ENCODE measurements around the gene SIAH1.
"Not testable (repeated sequence)": the region's sequence is repeated elsewhere in the genome, so short reads cannot be mapped to it uniquely, and the experiment has no call there.

SIAH1 gene

GRCh38 chr16:48426244-48427141 is 41.3 kb upstream of the SIAH1 start:
- POLR2A ChIA-PET, result no interaction called here
- Histone ChIP-seq H3K36me3 (ENCODE audit: control insufficient read depth in 4 of 4, insufficient read depth in 4 of 4, low read length in 3 of 4) (no peaks in the 10 kb centered on the region), H3K4me1 (ENCODE audit: control extremely low read depth in 1 of 4, control insufficient read depth in 4 of 4, insufficient read depth in 4 of 4, low read length in 3 of 4) (peaks cover 0 to under 1% (median under 1%) of the 10 kb centered on the region in 4 experiments), H3K27me3 (replicated peaks in 2 of 5; ENCODE audit: control insufficient read depth in 4 of 5, insufficient read depth in 5 of 5, low read length in 4 of 5) (no peaks in the 10 kb centered on the region), H3K27ac (ENCODE audit: insufficient read depth in 1 of 2, low read depth in 1 of 2, low read length in 2 of 2, poor library complexity in 1 of 2, severe bottlenecking in 2 of 2) (no peak overlapping the region), H3K9me3 (ENCODE audit: control extremely low read depth in 1 of 5, control insufficient read depth in 4 of 5, insufficient read depth in 2 of 5, low read depth in 1 of 5, low read length in 4 of 5) (peaks cover 0 to 5% (median 0%) of the 10 kb centered on the region in 5 experiments), H3K4me3 (ENCODE audit: control insufficient read depth in 1 of 7, extremely low read depth in 1 of 7, insufficient read depth in 4 of 7, low read depth in 2 of 7, low read length in 6 of 7) (no peak overlapping the region)
- WGBS (ENCODE audit: insufficient coverage), result 71% methylated on average over 1 of the region's 2 CpGs
- CTCF ChIA-PET, result interaction anchor here (0.8 kb wide), 1 partner anchor 15 kb away, joined by 3 read pairs; no protein-coding TSS in a partner anchor
- DNase-seq, result no peak

GRCh38 chr16:48422537-48422936 is 37.3 kb upstream of the SIAH1 start:
- Histone ChIP-seq H3K9me3 (ENCODE audit: control extremely low read depth in 1 of 5, control insufficient read depth in 4 of 5, insufficient read depth in 2 of 5, low read depth in 1 of 5, low read length in 4 of 5) (no peaks in the 10 kb centered on the region), H3K27ac (ENCODE audit: insufficient read depth in 1 of 2, low read depth in 1 of 2, low read length in 2 of 2, poor library complexity in 1 of 2, severe bottlenecking in 2 of 2) (no peak overlapping the region), H3K27me3 (replicated peaks in 2 of 5; ENCODE audit: control insufficient read depth in 4 of 5, insufficient read depth in 5 of 5, low read length in 4 of 5) (no peaks in the 10 kb centered on the region), H3K4me1 (ENCODE audit: control extremely low read depth in 1 of 4, control insufficient read depth in 4 of 4, insufficient read depth in 4 of 4, low read length in 3 of 4) (no peaks in the 10 kb centered on the region), H3K4me3 (ENCODE audit: control insufficient read depth in 1 of 7, extremely low read depth in 1 of 7, insufficient read depth in 4 of 7, low read depth in 2 of 7, low read length in 6 of 7) (no peak overlapping the region), H3K36me3 (ENCODE audit: control insufficient read depth in 4 of 4, insufficient read depth in 4 of 4, low read length in 3 of 4) (no peaks in the 10 kb centered on the region)
- ChIA-PET CTCF (no interaction called here), POLR2A (no interaction called here)
- no CpG with 5 or more reads among the region's 2 CpGs for WGBS (ENCODE audit: insufficient coverage)
- no peak for DNase-seq

- ChIA-PET CTCF (no interaction called here), POLR2A (no interaction called here)
- H3K27me3 ChIP-seq (replicated peaks in 2 of 5; ENCODE audit: control insufficient read depth in 4 of 5, insufficient read depth in 5 of 5, low read length in 4 of 5), result no peaks in the 10 kb centered on the region
- no peak overlapping the region for H3K4me3 ChIP-seq (ENCODE audit: control insufficient read depth in 1 of 7, extremely low read depth in 1 of 7, insufficient read depth in 4 of 7, low read depth in 2 of 7, low read length in 6 of 7)
- no peaks in the 10 kb centered on the region for H3K4me1 ChIP-seq (ENCODE audit: control extremely low read depth in 1 of 4, control insufficient read depth in 4 of 4, insufficient read depth in 4 of 4, low read length in 3 of 4)
- no peaks in the 10 kb centered on the region for H3K36me3 ChIP-seq (ENCODE audit: control insufficient read depth in 4 of 4, insufficient read depth in 4 of 4, low read length in 3 of 4)
- WGBS (ENCODE audit: insufficient coverage), result no CpG with 5 or more reads among the region's 3 CpGs
- no peak for DNase-seq
- no peak overlapping the region for H3K27ac ChIP-seq (ENCODE audit: insufficient read depth in 1 of 2, low read depth in 1 of 2, low read length in 2 of 2, poor library complexity in 1 of 2, severe bottlenecking in 2 of 2)
- H3K9me3 ChIP-seq (ENCODE audit: control extremely low read depth in 1 of 5, control insufficient read depth in 4 of 5, insufficient read depth in 2 of 5, low read depth in 1 of 5, low read length in 4 of 5), result no peaks in the 10 kb centered on the region
Observed at GRCh38 chr16:48421741-48422140, 36.5 kb upstream of the SIAH1 start.

GRCh38 chr16:48420437-48420836 is 35.2 kb upstream of the SIAH1 start:
- no peak for DNase-seq
- no peak overlapping the region for H3K27ac ChIP-seq (ENCODE audit: insufficient read depth in 1 of 2, low read depth in 1 of 2, low read length in 2 of 2, poor library complexity in 1 of 2, severe bottlenecking in 2 of 2)
- no peaks in the 10 kb centered on the region for H3K27me3 ChIP-seq (replicated peaks in 2 of 5; ENCODE audit: control insufficient read depth in 4 of 5, insufficient read depth in 5 of 5, low read length in 4 of 5)
- 100% methylated on average over 1 of the region's 1 CpG for WGBS (ENCODE audit: insufficient coverage)
- ChIA-PET POLR2A (no interaction called here), CTCF (no interaction called here)
- H3K9me3 ChIP-seq (ENCODE audit: control extremely low read depth in 1 of 5, control insufficient read depth in 4 of 5, insufficient read depth in 2 of 5, low read depth in 1 of 5, low read length in 4 of 5), result no peaks in the 10 kb centered on the region
- no peaks in the 10 kb centered on the region for H3K36me3 ChIP-seq (ENCODE audit: control insufficient read depth in 4 of 4, insufficient read depth in 4 of 4, low read length in 3 of 4)
- no peaks in the 10 kb centered on the region for H3K4me1 ChIP-seq (ENCODE audit: control extremely low read depth in 1 of 4, control insufficient read depth in 4 of 4, insufficient read depth in 4 of 4, low read length in 3 of 4)
- H3K4me3 ChIP-seq (ENCODE audit: control insufficient read depth in 1 of 7, extremely low read depth in 1 of 7, insufficient read depth in 4 of 7, low read depth in 2 of 7, low read length in 6 of 7), result no peak overlapping the region

- H3K36me3 ChIP-seq (ENCODE audit: control insufficient read depth in 4 of 4, insufficient read depth in 4 of 4, low read length in 3 of 4); H3K27me3 ChIP-seq (replicated peaks in 2 of 5; ENCODE audit: control insufficient read depth in 4 of 5, insufficient read depth in 5 of 5, low read length in 4 of 5); CTCF ChIA-PET; H3K27ac ChIP-seq (ENCODE audit: insufficient read depth in 1 of 2, low read depth in 1 of 2, low read length in 2 of 2, poor library complexity in 1 of 2, severe bottlenecking in 2 of 2); H3K9me3 ChIP-seq (ENCODE audit: control extremely low read depth in 1 of 5, control insufficient read depth in 4 of 5, insufficient read depth in 2 of 5, low read depth in 1 of 5, low read length in 4 of 5); DNase-seq; H3K4me3 ChIP-seq (ENCODE audit: control insufficient read depth in 1 of 7, extremely low read depth in 1 of 7, insufficient read depth in 4 of 7, low read depth in 2 of 7, low read length in 6 of 7); POLR2A ChIA-PET; H3K4me1 ChIP-seq (ENCODE audit: control extremely low read depth in 1 of 4, control insufficient read depth in 4 of 4, insufficient read depth in 4 of 4, low read length in 3 of 4): not testable (repeated sequence)
- WGBS (ENCODE audit: insufficient coverage), result 98% methylated on average over 21 of the region's 29 CpGs
Observed at GRCh38 chr16:48416617-48417016, 31.4 kb upstream of the SIAH1 start.

GRCh38 chr16:48413272-48413671 is 28.1 kb upstream of the SIAH1 start:
- CTCF ChIA-PET, result no interaction called here
- POLR2A ChIA-PET, result interaction anchor here (0.7 kb wide), 1 partner anchor 16 kb away, joined by 3 read pairs; no protein-coding TSS in a partner anchor
- Histone ChIP-seq H3K4me3 (ENCODE audit: control insufficient read depth in 1 of 7, extremely low read depth in 1 of 7, insufficient read depth in 4 of 7, low read depth in 2 of 7, low read length in 6 of 7) (no peak overlapping the region), H3K27me3 (replicated peaks in 2 of 5; ENCODE audit: control insufficient read depth in 4 of 5, insufficient read depth in 5 of 5, low read length in 4 of 5) (no peaks in the 10 kb centered on the region), H3K36me3 (ENCODE audit: control insufficient read depth in 4 of 4, insufficient read depth in 4 of 4, low read length in 3 of 4) (no peaks in the 10 kb centered on the region), H3K27ac (ENCODE audit: insufficient read depth in 1 of 2, low read depth in 1 of 2, low read length in 2 of 2, poor library complexity in 1 of 2, severe bottlenecking in 2 of 2) (no peak overlapping the region), H3K9me3 (ENCODE audit: control extremely low read depth in 1 of 5, control insufficient read depth in 4 of 5, insufficient read depth in 2 of 5, low read depth in 1 of 5, low read length in 4 of 5) (no peaks in the 10 kb centered on the region), H3K4me1 (ENCODE audit: control extremely low read depth in 1 of 4, control insufficient read depth in 4 of 4, insufficient read depth in 4 of 4, low read length in 3 of 4) (peaks cover 0 to 12% (median 3%) of the 10 kb centered on the region in 4 experiments)
- no CpG with 5 or more reads among the region's 2 CpGs for WGBS (ENCODE audit: insufficient coverage)
- DNase-seq, result no peak

- POLR2A ChIA-PET, result interaction anchor here (0.6 kb wide), 1 partner anchor 978 kb away, joined by 4 read pairs; no protein-coding TSS in a partner anchor
- H3K4me3 ChIP-seq (ENCODE audit: control insufficient read depth in 1 of 7, extremely low read depth in 1 of 7, insufficient read depth in 4 of 7, low read depth in 2 of 7, low read length in 6 of 7), result no peak overlapping the region
Observed at GRCh38 chr16:48409839-48410632, 24.8 kb upstream of the SIAH1 start.

More at GRCh38 chr16:48409839-48410632, 24.8 kb upstream of the SIAH1 start:
- H3K27me3 ChIP-seq (replicated peaks in 2 of 5; ENCODE audit: control insufficient read depth in 4 of 5, insufficient read depth in 5 of 5, low read length in 4 of 5), result no peaks in the 10 kb centered on the region
- WGBS (ENCODE audit: insufficient coverage), result 91% methylated on average over 12 of the region's 12 CpGs
- CTCF ChIA-PET, result interaction anchor here (1.0 kb wide), 1 partner anchor 22 kb away, joined by 3 read pairs; no protein-coding TSS in a partner anchor
- DNase-seq, result no peak
- H3K27ac ChIP-seq (ENCODE audit: insufficient read depth in 1 of 2, low read depth in 1 of 2, low read length in 2 of 2, poor library complexity in 1 of 2, severe bottlenecking in 2 of 2), result no peak overlapping the region
- H3K9me3 ChIP-seq (ENCODE audit: control extremely low read depth in 1 of 5, control insufficient read depth in 4 of 5, insufficient read depth in 2 of 5, low read depth in 1 of 5, low read length in 4 of 5), result no peaks in the 10 kb centered on the region
- H3K4me1 ChIP-seq (ENCODE audit: control extremely low read depth in 1 of 4, control insufficient read depth in 4 of 4, insufficient read depth in 4 of 4, low read length in 3 of 4), result peaks cover 0 to 12% (median 3%) of the 10 kb centered on the region in 4 experiments
- no peaks in the 10 kb centered on the region for H3K36me3 ChIP-seq (ENCODE audit: control insufficient read depth in 4 of 4, insufficient read depth in 4 of 4, low read length in 3 of 4)
